CD4-positive, alpha-beta T cell treated with Interleukin-12 subunit alpha and Interleukin-12 subunit beta, for 1 hour (primary cell): ENCODE results near the gene PCLAF.
"Not testable (repeated sequence)": the region's sequence is repeated elsewhere in the genome, so short reads cannot be mapped to it uniquely, and the experiment has no call there.

ENCODE experiments used
- DNase-seq: peaks from one replicate; pipeline ENCODE4 v3.0.0-alpha.2; 2020

Gene PCLAF

DNA sequence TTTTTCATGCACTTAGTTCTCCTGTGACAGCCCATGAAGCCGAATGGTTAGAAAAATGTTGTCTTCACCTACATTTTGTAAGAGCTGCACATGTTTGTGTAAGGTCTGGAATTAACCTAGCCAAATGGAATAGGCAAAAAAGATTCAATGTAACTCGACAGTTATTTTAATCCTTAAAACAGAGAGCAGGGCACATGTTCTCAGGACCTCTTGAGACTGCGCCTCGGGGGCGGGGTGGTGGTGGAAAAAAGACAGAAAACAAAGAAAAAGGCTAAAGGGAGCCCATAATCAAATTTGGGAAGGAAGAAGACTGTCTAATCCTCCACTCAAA, 24.6 kb downstream of the PCLAF start:
- DNase-seq, result no peak

DNA sequence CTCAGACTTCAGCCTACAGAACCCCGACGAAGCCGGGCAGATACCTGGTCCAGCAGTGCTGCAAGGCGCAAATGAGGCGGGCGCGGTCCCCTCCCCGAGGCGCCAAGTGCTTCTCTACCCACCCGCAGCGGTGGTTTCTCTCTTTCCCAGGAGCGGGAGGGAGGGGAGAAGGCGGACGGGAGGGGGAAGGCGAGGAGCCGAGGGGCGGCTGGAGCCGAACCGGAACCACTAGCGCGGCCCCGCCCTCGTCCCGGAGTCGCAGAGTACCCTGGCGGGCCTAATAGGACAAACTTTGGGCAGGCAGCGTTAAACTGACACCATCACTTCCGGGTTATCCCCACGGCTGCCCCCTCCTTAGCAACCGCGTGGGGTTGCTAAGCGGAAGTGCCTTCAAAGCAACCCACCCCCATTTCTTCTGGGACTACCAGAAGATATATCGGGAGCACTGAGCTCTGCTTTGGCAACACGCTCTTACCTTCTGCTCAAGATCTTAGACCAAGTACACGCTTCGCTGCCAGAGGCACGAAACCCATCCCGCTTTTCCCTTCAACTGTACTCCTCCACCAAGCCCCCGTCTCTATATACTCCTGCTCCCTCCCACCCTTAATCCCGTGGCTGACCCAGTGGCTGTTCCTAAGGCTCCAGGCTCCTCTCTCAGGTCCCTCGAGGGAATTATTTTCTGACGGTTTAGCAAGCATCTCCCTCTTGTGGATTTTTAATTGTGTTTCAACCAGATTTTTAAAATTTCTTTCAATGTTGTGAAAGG, 25.1 kb downstream of the PCLAF start, which contains the start of gene CSNK1G1:
Gene CSNK1G1, minus strand, starts transcription at position 230 of the 766 bp plus-strand sequence. CDS start 55,674 bp downstream, outside the sequence.
- peak; percentile 93 for DNase-seq

DNA sequence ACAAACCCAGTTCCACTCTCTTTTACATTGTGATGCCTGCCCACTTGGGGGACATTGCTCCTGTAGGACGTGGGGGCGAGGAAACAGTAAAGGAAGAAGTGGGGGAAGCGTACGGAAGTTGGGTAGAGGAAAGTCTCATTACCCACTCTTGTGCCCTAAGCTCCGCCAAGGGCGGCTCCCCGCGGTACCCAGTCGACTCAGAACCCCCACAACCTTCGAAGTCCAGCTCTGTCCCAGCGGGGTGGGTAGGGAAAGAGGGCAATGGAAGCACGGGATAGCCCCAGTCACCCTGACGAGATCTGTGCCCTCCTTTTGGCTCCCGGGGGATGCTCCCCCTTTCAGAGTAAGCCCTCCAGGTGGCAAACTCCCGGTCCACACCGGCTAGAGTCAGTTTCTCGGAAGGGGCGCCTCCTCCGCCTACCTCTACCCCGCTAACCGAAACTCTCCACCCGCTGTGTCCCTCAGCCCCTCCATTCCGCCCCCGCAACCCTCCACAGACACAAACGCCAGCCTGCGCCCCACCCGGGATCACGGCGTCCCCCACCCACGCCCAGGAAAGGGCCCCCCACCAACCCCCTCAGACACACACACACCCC, 25.8 kb downstream of the PCLAF start:
- no peak for DNase-seq

DNA sequence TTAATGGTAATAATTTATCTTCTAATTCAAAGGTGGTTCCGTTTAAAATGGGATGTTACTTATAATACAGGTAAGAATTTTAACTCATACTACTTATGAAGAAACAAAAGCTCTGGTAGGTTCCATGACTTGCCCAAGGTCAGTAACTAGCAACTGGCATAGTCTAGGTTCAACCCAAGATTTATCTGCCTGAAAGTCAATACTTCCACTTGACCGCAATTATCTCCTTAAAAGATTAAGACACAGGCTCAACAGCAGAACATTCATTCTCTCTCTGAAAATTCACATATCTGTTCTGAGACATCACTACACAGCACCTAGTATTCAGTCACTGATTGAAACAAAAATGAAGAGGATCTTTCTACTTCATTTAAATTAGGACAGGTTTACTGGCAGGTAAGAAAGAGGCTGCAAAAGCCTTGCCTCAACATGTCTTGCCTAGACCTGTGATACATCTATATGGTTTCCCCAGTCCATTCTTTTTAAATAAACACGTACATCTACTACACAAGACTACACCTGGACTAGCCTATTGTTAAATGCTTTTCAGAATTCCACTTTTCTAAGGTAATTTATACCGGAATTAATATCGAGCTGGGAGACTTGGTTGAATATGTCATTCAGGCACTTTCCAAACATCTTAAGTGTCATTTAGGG, 26.4 kb downstream of the PCLAF start:
- no peak for DNase-seq

DNA sequence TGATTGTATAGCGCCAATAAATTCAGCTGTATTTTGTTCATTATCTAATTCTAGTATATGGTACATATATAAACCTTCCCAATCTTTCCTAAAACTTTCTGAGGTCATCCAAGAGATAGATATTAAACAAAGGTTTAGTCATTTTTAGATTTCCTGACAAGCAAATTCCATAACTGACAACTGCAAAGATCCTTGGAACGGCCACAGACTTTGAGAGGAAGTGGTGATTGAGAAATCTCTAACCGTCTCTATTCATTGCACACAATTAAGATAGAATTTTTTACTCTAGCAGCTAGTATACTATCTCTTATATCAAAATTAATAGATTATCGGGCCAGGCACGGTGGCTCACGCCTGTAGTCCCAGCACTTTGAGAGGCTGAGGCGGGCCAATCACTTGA, 30.0 kb downstream of the PCLAF start:
- DNase-seq, result no peak

DNA sequence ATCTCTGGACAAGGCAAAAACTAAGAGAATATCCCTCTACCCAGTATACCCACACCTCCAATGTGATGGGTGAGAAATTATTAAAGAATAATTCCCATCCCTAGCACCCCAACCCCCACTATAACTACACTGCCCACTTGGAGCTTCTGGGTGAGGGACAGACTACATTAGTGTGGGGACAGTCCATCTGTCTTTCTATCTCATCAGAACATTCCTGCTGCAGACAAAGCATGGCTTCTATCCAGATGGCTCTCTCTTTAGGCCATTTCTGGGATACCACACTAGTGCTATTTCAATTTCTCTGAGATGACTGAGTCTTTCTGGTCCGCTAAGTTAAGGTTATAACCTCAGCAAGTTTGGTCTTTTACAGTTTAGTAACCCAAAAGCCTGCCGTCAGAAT, 31.9 kb downstream of the PCLAF start:
- DNase-seq, result no peak

DNA sequence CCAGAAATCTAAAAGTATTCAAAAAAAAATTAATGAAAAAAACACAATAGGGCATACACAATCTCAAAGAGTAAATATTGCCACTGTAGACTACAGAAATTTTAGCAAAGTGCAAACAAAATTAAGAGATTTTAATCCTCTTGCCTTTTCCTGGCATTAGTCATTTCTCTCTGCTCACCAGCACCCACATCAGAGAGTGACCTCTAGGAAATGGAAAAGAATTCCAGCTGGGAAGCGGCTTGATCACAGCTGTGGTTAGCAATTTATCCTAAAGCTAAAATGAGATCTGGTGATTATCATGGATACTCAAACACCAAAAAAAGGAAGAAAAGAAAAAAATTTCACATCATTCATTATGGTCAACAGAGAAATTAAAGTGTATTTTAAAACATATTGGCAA, 32.8 kb downstream of the PCLAF start:
- no peak for DNase-seq

DNA sequence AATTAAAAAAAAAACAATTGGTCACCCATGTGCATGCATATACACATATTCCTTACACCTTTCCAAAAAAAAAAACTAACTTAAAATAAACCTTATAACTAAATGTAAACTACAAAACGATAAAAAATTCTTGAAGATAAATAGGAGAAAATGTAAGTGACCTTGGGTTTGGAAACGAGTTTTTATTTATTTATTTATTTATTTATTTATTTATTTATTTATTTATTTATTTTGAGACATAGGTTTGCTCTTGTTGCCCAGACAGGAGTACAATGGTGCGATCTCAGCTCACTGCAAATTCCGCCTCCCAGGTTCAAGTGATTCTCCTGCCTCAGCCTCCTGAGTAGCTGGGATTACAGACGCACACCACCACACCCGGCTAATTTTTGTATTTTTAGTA, 35.0 kb downstream of the PCLAF start:
- DNase-seq, result not testable (repeated sequence)

DNA sequence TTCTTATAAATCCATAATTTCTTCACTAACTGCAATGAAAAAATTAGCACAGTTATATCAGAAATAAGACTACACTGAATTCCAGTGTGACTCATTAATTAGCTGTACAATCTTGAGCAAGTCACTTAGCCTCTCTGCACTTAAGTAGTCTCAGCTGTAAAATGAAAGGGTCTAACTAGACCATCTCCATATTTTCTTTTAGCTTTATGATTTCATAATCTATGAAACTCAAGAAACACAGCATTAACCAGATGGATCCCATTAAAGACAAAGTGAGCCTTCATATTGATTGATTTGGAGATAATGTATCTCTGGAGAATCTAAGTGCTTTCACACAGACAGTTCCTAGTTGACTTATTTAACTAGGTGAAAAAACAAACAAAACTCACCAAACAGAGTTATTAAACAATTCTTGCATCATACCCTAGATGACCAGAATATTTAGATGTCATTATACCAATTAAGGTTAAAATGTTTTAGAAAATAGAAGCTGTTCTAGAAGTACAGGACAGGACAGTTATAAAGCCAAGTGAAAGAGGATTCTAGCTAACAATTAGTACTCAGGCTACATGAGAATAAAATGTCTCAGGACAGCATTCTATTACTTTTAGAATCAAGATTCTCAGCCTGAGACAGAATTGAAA, 36.5 kb downstream of the PCLAF start:
- no peak for DNase-seq

DNA sequence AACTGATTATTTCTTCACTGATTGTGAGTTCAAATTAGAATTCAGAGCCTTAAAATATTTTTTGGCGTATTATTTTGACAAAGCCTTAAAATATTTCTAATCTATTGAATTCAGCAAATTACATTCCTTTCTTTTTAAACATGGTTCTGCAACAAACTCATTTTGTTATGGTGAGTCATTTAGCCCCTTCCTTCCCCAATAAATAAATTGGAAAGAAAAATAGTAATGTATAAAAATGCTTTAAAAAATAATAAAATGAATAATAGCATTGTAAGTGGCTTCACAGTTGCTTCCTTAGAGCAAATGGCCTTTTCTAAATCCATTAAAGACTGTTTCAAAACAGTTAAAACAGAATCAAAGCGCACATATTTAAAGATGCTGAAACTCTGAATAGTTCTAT, 37.4 kb downstream of the PCLAF start:
- no peak for DNase-seq

DNA sequence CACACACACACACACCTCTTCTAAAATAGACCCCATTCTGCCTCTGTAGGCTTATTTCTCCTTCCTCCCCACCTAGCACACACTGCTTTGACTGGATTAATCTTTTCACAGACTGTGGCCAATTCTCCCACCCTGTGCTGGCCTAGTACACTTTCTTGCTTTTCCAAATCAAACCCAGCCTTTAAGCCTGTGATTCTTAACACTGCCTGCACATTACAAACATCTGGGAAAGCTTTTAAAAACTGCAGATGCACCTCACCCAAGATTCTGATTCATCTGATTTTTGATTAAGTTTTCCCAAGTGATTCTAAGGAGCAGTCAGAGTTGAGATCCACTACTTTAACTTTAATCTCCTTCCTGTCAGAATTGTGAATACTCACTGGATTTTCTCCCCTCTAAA, 38.0 kb downstream of the PCLAF start:
- DNase-seq, result no peak

DNA sequence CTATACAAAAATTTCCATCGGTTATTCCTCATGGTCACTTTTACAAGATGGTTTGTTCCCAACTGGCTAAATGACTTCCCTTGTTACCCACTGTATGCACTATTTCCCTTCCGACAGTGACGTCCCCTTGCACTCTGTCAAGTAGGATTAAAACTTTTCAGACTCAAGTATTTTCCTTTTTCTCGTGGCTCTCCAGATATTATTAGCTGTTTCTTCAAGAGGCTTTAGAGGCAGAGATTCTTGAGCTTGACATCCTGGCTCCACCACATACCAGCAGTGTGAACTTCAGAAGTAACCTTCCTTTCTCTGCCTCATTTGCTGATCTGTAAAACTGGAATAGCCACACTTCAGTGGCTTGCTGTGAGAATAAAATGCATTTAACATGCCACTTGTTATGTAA, 39.3 kb downstream of the PCLAF start:
- no peak for DNase-seq

DNA sequence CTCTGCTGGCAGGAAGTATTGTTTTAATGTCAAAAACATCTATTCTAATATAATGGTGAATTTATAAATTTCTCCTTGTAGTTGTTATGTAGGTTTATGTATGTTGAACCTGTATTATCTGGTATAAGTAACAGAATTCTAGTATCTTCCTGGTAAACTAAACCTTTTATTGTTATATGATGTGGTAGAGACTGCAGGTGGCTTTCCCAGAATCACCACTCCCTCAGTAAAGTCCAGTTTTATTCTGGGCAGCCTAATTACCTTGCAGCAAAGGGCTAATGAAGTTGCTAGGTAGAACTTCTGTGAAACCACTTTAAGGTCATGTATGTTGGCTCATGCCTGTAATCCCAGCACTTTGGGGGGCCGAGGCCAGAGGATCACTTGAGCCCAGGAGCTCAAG, 40.9 kb downstream of the PCLAF start:
- DNase-seq, result no peak

DNA sequence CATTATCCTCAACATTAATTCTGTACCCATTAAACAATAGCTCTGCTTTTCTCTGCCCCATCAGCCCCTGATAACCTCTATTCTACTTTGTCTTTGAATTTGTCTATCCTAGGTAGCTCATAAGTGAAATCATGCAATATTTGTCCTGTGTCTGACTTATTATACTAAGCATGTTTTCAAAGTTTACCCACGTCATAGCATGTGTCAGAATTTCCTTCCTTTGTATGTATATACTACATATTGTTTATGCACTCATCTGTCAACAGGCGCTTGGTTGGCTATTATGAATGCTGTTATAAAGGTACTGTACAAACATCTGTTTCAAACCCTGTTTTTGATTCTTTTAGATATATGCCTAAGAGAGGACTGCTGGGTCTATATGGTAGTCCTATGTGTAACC, 43.5 kb downstream of the PCLAF start:
- no peak for DNase-seq

DNA sequence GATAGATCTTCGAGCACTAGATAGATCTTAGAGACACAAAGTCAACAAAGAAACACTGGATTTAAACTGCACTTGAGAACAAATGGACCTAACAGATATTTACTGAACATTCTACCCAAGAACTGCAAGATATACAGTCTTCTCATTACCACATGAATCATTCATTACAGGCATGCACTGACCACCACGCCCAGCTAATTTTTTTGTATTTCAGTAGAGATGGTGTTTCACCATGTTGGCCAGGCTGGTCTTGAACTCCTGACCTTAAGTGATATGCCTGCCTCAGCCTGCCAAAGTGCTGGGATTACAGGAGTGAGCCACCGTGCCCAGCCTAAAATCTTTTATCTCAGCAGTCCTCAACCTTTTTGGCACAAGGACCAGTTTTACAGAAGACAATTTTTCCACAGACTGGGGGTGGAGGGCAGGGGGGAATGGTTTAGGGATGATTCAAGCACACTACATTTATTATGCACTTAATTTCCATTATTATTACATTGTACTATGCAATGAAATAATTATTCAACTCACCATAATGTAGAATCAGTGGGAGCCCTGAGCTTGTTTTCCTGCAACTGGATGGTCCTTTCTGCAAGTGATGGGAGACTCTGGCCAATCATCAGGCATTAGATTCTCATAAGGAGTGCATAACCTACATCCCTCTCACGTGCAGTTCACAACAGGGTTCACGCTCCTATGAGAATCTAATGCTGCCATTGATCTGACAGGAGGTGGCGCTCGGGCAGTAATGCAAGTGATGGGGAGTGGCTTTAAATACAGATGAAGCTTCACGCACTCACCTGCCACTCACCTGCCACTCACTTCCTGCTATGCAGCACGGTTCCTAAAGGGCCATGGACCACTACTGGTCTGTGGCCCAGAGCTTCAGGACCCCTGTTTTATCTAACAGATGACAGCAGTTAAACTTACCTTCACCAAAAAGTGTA, 47.0 kb downstream of the PCLAF start:
- peak; percentile 57 for DNase-seq

DNA sequence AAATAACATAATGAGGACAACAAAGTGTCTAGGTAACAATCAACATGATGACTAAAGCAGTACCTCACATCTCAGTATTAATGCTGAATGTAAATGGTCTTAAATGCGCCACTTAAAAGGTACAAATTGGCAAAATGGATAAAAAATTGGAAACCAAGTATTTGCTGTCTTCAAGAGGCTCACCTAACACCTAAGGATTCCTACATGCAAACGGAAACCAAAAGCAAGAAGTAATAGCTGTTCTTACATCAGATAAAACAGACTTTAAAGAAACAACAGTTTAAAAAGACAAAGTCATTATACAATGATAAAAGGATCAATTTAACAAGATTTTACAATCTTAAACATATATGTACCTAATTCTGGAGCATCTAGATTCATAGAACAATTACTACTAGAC, 47.7 kb downstream of the PCLAF start:
- no peak for DNase-seq

DNA sequence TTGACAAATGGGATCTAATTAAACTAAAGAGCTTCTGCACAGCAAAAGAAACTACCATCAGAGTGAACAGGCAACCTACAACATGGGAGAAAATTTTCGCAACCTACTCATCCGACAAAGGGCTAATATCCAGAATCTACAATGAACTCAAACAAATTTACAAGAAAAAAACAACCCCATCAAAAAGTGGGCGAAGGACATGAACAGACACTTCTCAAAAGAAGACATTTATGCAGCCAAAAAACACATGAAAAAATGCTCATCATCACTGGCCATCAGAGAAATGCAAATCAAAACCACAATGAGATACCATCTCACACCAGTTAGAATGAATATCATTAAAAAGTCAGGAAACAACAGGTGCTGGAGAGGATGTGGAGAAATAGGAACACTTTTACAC, 49.6 kb downstream of the PCLAF start:
- DNase-seq, result not testable (repeated sequence)

DNA sequence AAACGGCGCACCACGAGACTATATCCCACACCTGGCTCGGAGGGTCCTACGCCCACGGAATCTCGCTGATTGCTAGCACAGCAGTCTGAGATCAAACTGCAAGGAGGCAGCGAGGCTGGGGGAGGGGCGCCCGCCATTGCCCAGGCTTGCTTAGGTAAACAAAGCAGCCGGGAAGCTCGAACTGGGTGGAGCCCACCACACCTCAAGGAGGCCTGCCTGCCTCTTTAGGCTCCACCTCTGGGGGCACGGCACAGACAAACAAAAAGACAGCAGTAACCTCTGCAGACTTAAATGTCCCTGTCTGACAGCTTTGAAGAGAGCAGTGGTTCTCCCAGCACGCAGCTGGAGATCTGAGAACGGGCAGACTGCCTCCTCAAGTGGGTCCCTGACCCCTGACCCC, 54.3 kb downstream of the PCLAF start:
- DNase-seq, result not testable (repeated sequence)

DNA sequence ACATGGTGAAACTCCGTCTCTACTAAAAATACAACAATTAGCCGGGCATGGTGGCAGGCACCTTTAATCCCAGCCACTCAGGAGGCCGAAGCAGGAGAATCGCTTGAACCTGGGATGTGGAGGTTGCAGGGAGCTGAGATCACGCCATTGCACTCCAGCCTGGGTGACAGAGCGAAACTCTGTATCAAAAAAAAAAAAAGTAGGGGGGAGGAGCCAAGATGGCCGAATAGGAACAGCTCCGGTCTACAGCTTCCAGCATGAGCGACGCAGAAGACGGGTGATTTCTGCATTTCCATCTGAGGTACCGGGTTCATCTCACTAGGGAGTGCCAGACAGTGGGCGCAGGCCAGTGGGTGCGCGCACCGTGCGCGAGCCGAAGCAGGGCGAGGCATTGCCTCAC, 54.8 kb downstream of the PCLAF start:
- DNase-seq, result not testable (repeated sequence)

DNA sequence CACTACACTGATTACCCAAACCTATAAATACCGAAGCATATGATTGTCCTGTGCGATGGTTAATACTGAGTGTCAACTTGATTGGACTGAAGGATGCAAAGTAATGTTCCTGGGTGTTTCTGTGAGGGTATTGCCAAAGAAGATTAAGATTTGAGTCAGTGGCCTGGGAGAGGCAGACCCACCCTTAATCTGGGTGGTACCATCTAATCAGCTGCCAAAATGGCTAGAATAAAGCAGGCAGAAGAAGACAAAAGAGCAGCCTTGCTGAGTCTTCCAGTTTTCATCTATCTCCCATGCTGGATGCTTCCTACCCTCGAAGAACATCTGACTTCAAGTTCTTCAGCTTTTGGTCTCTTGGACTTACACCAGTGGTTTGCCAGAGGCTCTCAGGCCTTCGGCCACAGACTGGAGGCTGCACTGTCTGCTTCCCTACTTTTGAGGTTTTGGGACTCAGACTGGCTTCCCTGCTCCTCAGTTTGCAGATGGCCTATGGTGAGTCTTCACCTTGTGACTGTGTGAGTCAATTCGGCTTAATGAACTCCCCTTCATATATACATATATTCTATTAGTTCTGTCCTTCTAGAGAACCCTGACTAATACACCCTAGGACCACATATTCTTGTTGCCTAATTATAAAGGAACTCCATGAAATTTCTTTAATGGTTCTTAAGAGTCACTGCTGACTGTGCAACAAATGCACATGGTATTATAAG, 56.9 kb downstream of the PCLAF start:
- no peak for DNase-seq

DNA sequence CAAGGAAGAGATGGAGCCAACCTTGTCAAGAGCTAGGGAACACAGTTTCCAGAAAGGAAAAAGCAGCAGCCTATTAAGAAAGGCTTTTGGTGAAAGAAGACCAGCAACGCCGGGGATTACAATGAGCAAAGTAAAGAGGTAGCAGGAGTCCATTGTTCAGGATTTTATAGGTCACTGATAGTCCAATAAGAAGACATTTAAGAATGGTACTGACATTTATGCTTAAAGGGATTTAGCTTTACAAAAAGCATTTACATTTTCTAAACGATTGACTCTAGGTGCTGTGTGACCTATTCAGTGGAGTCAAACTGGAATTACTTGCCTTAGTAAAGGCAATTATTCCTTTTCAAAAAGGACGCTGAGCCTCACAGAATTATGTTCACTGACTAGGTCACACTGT, 66.0 kb downstream of the PCLAF start:
- DNase-seq, result no peak

DNA sequence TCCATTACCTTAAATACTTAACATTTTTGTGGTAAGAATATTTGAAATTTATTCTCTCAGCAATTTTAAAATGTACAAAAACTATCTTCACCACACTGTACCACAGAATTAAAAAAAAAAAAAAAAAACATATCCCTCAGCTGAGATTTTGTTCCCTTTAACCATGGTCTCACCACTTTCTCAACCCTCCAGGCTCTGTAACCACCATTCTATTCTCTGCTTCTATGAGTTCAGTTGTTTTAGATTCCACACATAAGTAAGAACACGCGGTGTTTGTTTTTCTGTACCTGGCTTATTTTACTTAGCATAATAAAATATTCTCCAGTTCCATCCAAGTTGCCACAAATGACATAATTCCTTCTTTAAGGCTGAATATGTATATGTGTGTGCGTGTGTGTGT, 66.8 kb downstream of the PCLAF start:
- no peak for DNase-seq
